ENCODE measurements around the gene KCNJ12.
"Not testable (repeated sequence)": the region's sequence is repeated elsewhere in the genome, so short reads cannot be mapped to it uniquely, and the experiment has no call there.

The KCNJ12 gene

DNA sequence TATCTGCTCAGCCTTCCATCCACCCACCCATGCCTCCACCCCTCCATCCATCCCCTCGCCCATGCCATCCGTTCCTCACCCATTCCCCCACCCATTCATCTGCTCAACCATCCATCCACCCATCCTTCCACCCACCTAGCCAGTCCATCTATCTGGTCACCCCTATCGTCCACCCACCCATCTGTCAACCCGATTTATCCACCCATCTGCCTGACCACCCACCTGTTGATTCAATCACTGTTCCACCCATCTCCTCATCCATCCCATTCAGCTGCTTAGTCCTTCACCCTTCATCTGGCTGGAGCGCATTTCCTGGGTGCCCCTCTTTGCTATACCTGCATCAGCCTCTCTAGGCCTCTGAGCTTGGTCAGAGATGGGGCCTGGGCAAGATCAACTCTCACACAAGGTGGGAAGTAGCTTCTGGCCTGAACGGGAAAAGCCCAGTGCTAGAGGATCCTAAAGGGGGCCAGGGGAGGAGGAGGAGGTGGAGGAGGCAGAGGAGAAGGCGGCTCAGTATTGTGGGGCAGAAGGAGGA, 32.7 kb downstream of the KCNJ12 start:
- not testable (repeated sequence) for DNase-seq

DNA sequence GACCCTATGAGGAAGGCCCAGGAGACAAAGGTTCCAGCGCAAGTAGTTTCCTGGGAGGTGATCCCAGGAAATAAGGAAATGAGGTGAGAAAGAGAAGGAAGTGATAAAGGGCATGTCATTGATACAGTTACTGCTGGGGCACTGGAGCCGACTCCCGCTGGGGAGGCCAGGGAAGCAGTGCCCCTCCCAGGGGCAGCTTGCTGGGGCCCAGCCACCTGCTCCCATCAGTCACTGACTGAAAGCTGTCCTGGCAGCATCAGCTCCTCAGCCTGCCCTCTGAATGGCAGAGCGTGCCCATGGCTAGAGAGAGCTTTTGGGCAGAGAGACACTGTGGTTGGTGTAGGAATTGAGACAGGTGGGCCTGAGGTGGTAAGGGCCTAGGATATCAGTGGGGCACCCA, 33.2 kb downstream of the KCNJ12 start:
- not testable (repeated sequence) for DNase-seq

GRCh38 chr17:21409971-21410370, 33.8 kb downstream of the KCNJ12 start:
- DNase-seq, result not testable (repeated sequence)

- not testable (repeated sequence) for DNase-seq
These were observed 34.2 kb downstream of the KCNJ12 start for GRCh38 chr17:21410371-21410770.

GRCh38 chr17:21410906-21411678, 34.9 kb downstream of the KCNJ12 start:
- DNase-seq, result not testable (repeated sequence)

- not testable (repeated sequence) for DNase-seq
These were observed 35.6 kb downstream of the KCNJ12 start for GRCh38 chr17:21411679-21412205.

DNA sequence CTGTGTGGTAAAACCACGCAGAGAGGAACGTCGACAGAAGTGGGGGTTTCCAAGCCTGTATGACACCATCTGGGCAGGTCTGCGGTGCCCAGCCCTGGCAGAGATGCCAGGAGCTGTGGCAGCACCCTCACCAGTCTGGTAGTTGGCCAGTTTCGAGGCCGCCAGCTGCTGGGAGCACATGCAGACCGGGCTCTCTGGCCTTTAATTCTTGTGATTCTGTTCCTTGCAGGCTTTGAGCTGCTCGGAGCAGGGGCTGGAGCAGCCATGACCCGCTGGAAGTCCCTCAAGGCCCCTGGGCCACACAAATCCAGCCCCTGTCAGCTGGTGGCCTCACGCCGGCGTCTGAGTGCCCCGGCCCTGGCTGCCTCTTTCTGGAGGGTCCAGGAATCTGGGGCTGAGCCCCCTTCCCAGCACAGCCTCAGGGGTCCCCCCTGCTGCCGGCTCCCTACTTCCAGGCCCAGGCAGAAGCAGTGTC, 36.1 kb downstream of the KCNJ12 start:
- not testable (repeated sequence) for DNase-seq

- not testable (repeated sequence) for DNase-seq
These were observed 37.6 kb downstream of the KCNJ12 start for GRCh38 chr17:21413570-21414279.

- DNase-seq, result not testable (repeated sequence)
These were observed 38.5 kb downstream of the KCNJ12 start for GRCh38 chr17:21414616-21415015.

- not testable (repeated sequence) for DNase-seq
These were observed 39.2 kb downstream of the KCNJ12 start for GRCh38 chr17:21415166-21415990.

DNA sequence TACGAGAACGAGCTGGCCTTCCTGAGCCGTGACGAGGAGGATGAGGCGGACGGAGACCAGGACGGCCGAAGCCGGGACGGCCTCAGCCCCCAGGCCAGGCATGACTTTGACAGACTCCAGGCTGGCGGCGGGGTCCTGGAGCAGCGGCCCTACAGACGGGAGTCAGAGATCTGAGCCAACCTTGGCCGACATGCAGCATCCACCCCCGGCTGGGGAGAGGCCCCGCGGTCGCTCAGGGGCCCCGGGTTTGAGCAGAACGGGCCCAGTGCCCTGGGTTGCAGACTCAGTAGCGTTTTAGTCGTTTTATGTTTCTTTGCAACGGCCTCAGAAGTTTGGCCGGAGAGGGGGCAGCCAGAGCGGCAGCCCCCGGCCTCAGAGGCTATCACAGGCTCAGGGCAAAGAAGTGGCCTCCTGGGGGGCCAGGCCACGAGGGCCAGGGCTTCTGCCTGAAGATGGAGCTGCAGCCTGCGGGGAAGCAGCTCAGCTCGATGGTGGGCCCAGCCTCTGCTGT, 40.4 kb downstream of the KCNJ12 start:
- DNase-seq, result not testable (repeated sequence)

- not testable (repeated sequence) for DNase-seq
These were observed 41.2 kb downstream of the KCNJ12 start for GRCh38 chr17:21417349-21417748.

- DNase-seq, result no peak
These were observed 41.8 kb downstream of the KCNJ12 start for GRCh38 chr17:21417921-21418320.

GRCh38 chr17:21418446-21419298, 42.5 kb downstream of the KCNJ12 start:
- no peak for DNase-seq

DNA sequence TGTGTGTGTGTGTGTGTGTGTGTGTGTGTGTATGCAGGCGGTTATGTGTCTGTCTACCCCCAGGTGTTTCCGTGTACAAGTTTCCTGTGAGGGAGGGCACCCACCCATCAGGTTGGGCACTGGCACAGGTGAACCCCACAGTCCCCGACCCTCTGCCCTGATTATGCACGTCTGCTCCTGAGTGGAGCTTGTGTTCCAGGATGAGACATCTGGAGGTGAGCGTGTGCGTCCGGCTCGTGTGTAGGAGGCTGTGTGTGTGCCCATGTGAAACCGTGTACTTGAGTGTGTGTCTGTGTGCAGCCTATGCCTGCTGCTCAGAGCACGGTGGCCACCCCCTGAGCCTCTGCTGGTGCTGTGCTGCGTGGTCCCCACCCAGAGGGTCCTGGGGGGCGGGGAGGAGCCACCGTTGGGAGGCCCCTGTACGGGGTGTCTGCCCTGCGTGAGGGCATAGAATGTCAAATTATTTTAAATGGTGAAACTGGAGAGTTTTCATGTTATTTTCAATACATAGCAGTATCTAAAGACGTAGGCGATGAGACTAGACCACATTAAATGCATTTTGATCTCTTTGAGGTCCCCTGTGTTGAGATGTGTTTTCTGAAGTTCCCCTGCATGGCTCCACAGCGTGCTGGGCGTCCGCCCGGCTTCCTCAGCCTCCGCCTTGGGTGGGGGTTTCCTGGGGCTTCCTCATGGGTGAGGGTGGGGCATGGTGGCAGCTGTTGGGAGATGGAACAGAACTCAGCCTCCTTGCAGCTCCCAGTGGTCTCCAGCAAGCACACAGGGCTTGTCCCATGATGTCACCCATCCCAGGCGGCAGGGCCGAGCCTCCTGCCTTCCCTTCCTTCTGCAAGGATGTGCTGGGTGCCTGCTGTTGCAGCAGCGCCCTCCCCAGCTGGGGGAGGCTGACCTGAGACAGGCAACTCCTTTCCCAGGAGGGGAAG, 43.4 kb downstream of the KCNJ12 start:
- no peak for DNase-seq

- not testable (repeated sequence) for DNase-seq
These were observed 44.4 kb downstream of the KCNJ12 start for GRCh38 chr17:21420503-21421090.

DNA sequence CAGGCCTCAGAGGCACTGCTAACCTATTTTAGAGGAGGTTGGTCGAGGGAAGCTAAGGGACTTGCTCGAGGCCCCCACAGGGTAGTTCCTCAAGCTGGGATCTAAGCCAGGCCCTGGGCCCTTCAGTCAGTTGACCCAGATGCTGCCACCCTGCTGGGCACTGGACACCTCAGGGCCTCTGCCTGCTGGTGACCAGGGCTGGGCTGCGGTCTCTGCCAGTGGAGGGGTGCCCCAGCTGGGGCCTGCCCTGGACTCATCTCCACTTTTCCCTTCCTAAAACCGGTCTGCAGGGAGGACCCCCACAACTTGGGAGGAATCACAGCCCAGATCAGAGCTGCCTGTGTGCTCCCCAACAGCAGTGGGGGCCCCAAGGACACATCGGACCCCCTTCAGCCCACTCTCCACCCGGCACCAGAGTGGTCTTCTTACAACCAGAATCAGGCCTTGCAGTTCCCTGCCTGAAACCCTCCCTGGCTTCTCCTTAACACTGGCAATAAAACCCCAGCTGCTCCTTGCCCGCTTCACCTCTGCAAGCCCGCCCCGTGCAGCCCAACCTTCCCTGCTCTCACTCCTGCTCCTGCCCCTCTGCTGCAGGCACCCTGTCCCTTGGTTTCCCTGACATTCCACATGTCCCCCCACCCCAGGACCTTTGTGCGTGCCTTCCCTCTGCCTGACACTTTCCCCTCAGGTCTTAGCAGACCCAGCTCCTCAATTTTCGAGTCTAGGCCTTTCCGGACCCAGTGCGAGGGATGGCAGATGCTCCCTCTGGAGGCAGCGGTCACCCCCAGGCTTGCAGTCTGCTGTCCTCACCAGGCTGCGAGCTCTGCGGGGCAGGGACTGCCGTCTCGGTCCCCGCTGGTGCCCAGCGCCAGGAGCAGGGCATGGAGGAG, 45.5 kb downstream of the KCNJ12 start:
- not testable (repeated sequence) for DNase-seq
